A673 (cell line): ENCODE data around the gene ATP13A4. TPM values are rescaled to one million over a fixed set of nuclear protein-coding genes. Genes with fewer than 3 reads are reported as not detected.
A peak's percentile ranks its signal among the peaks of the same experiment; 100 is the strongest.

Source experiments
- BruUV-seq: library from RNA; stranded (reverse); fragments of 400-500 nt; replicated peaks from 2 replicates; lab custom pipeline; 2021; lab: Mats Ljungman, UMichigan
- CTCF ChIA-PET: fragments of 300-600 bp; sonication (Branson Sonifier 250); formaldehyde crosslinking; loops from one replicate; lab custom pipeline; 2022; ENCODE audit warnings: antibody characterized with exemption; lab: Charles Lee
- POLR2A ChIA-PET: fragments of 300-600 bp; sonication (Branson Sonifier 250); formaldehyde crosslinking; loops from one replicate; lab custom pipeline; 2022; ENCODE audit warnings: antibody characterized with exemption; ENCODE audit not compliant: low non-redundant PET; lab: Charles Lee
- DNase-seq: peaks from one replicate; pipeline ENCODE4 v3.0.0-alpha.2; 2015; ENCODE audit warnings: low spot score
- H3K27ac ChIP-seq: fragments of 200-600 bp; sonication (generic); 2 replicates; pipeline ENCODE4 v1.5.1; 2016; ENCODE audit warnings: mixed run types, low read depth, mild to moderate bottlenecking, mixed read lengths, antibody characterized with exemption, low read length; ENCODE audit not compliant: poor library complexity, severe bottlenecking
- H3K27me3 ChIP-seq: fragments of 200-600 bp; sonication (generic); replicated peaks from 2 replicates; pipeline ENCODE4 v1.6.1; 2017; ENCODE audit warnings: mixed run types, low read depth, mild to moderate bottlenecking, mixed read lengths, antibody characterized with exemption, low read length; ENCODE audit not compliant: insufficient read depth, poor library complexity
- H3K36me3 ChIP-seq: fragments of 200-600 bp; sonication (generic); 2 replicates; pipeline ENCODE4 v1.6.1; 2016; ENCODE audit warnings: mixed run types, mild to moderate bottlenecking, mixed read lengths, antibody characterized with exemption, low read length; ENCODE audit not compliant: insufficient read depth, poor library complexity, severe bottlenecking
- H3K4me1 ChIP-seq: fragments of 200-600 bp; sonication (generic); 2 replicates; pipeline ENCODE4 v1.6.1; 2017; ENCODE audit warnings: mixed run types, mild to moderate bottlenecking, mixed read lengths, antibody characterized with exemption, low read length; ENCODE audit not compliant: insufficient read depth, poor library complexity, severe bottlenecking
- H3K4me3 ChIP-seq: fragments of 200-600 bp; sonication (generic); 2 replicates; pipeline ENCODE4 v1.5.1; 2016; ENCODE audit warnings: low read depth, mixed run types, mild to moderate bottlenecking, mixed read lengths, low read length; ENCODE audit not compliant: poor library complexity, severe bottlenecking
- H3K9me3 ChIP-seq: fragments of 200-600 bp; sonication (generic); 2 replicates; pipeline ENCODE4 v1.6.1; 2016; ENCODE audit warnings: mixed run types, low read depth, mild to moderate bottlenecking, mixed read lengths, antibody characterized with exemption, low read length; ENCODE audit not compliant: poor library complexity, severe bottlenecking
- EZH2 ChIP-seq: fragments of 200-600 bp; sonication (generic); IDR thresholded peaks from 2 replicates; pipeline ENCODE4 v1.6.1; 2017; ENCODE audit warnings: borderline replicate concordance, low read depth, mild to moderate bottlenecking, mixed read lengths, antibody characterized with exemption, low read length; ENCODE audit not compliant: poor library complexity, severe bottlenecking
- intact Hi-C: fragments of 100-400 bp; cut with micrococcal nuclease; formaldehyde crosslinking; loops from one replicate; pipeline ENCODE4 v1.10.0; 2022; ENCODE audit not compliant: unreplicated experiment
- total RNA-seq: library from RNA; stranded (reverse); gene quantifications from 2 replicates; pipeline ENCODE4 v1.2.3, GENCODE V29; 2021
- TF ChIP-seq, protein P1 (sequence below): fragments of 300-800, 200-600 bp; sonication (generic); conservative IDR thresholded peaks from 2 replicates; pipeline ENCODE4 v1.5.1; 2017; ENCODE audit warnings: low read depth, mild to moderate bottlenecking, antibody characterized with exemption, low read length, moderate library complexity, mixed read lengths

The ATP13A4 gene
- total RNA-seq, 1 experiment from 2014 or later = not detected

DNA sequence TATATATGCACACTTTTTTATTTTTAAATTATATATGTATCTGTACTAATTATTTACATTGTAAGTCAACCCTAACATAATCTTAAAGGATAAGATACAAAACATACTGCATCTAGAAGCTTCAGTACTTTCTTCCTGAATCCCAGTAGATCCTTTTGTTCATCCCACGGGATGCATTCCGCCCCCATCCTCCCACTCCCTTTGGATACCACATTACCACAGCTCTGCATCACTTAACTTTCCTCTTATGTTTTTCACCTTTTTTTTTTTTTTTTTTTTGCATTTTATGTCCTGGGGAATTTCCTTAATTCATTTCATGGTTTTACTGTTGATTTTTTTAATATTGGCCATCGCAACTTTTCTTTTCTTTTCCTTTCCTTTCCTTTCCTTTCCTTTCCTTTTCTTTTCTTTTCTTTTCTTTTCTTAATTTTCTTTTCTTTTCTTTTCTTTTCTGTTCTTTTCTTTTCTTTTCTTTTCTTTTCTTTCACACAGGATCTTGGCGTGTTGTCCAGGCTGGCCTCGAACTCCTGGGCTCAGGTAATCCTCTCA lies 41.3 kb upstream of the ATP13A4 start:
- peaks cover 15% of the 10 kb centered on the region for H3K4me1 ChIP-seq
- no peaks in the 10 kb centered on the region for H3K27me3 ChIP-seq
- H3K4me3 ChIP-seq = no peak overlapping the region
- DNase-seq = no peak
- no peaks in the 10 kb centered on the region for H3K36me3 ChIP-seq
- H3K9me3 ChIP-seq = no peaks in the 10 kb centered on the region
- TF ChIP-seq, protein P1, sequence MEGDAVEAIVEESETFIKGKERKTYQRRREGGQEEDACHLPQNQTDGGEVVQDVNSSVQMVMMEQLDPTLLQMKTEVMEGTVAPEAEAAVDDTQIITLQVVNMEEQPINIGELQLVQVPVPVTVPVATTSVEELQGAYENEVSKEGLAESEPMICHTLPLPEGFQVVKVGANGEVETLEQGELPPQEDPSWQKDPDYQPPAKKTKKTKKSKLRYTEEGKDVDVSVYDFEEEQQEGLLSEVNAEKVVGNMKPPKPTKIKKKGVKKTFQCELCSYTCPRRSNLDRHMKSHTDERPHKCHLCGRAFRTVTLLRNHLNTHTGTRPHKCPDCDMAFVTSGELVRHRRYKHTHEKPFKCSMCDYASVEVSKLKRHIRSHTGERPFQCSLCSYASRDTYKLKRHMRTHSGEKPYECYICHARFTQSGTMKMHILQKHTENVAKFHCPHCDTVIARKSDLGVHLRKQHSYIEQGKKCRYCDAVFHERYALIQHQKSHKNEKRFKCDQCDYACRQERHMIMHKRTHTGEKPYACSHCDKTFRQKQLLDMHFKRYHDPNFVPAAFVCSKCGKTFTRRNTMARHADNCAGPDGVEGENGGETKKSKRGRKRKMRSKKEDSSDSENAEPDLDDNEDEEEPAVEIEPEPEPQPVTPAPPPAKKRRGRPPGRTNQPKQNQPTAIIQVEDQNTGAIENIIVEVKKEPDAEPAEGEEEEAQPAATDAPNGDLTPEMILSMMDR = no peak
- no peak for TF ChIP-seq EZH2
- intact Hi-C loops = no loop called here
- ChIA-PET CTCF (no interaction called here), POLR2A (interaction anchor here (0.6 kb wide), 1 partner anchor 137 kb away, joined by 7 read pairs; no protein-coding TSS in a partner anchor)
- BruUV-seq = no TSS peak
- no peak overlapping the region for H3K27ac ChIP-seq

DNA sequence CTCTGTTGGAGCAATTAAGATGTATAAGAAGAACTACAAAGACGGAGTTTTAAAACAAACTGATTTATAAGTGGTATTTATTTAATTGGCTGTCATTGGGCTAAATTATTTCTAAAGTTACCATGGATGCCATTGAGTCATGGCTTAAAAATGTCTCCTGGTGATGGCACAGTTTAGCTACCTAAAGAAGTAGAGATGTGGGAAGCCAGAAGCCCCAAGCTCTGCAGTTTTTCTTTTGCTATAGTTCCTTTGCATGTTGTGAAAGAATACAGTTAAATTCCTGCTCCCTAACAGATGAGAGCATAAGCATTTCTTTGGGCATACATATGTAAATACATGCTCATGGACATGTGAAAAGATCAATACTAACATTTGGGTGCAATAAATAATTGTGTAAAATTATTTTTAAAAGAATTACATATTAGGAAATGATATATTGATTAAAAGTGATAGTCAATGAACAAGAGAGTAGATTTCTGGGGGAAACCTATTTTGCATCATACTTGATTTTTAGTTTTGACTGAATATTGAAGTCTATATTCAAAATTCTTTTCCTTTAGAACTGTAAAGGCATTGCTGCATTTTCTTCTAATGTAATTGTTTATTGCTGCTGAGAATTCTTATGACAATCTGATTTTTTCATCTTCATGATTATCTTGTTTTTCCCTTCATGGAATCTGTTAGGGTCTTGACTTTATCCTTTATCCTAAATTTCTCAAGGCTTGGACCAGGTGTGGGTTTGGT lies 40.4 kb upstream of the ATP13A4 start:
- peak overlapping the region; percentile 94 for H3K4me3 ChIP-seq
- TF ChIP-seq, protein P1 = no peak
- TF ChIP-seq EZH2 = no peak
- intact Hi-C loops = no loop called here
- ChIA-PET CTCF (no interaction called here), POLR2A (no interaction called here)
- no peaks in the 10 kb centered on the region for H3K27me3 ChIP-seq
- DNase-seq = no peak
- no peaks in the 10 kb centered on the region for H3K36me3 ChIP-seq
- H3K27ac ChIP-seq = no peak overlapping the region
- BruUV-seq = TSS peak; percentile 35
- no peaks in the 10 kb centered on the region for H3K9me3 ChIP-seq
- peaks cover 15% of the 10 kb centered on the region for H3K4me1 ChIP-seq

DNA sequence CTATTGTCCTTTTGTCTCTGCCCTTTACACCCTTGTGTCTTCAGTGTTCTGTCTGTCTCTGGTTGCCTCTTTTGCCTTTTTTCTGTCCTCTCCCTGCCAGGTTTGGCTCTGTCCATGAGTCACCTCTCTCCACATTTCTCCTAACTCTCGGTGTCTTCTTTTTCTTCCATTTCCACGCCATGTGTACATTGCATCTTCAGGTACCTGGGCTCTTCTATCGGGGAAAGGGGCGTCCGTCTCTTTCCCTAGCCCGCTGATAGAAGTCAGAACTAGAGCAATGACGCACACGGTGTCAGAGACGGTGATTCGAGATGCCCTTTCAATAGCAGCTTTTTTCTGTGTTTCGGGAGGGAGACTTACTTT lies 39.0 kb upstream of the ATP13A4 start:
- H3K27me3 ChIP-seq = no peaks in the 10 kb centered on the region
- no peaks in the 10 kb centered on the region for H3K36me3 ChIP-seq
- peaks cover 15% of the 10 kb centered on the region for H3K4me1 ChIP-seq
- H3K27ac ChIP-seq = peak overlapping the region; percentile 91
- ChIA-PET POLR2A (no interaction called here), CTCF (no interaction called here)
- peak; percentile 18 for DNase-seq
- BruUV-seq = no TSS peak
- TF ChIP-seq EZH2 = no peak
- TF ChIP-seq, protein P1 = no peak
- no peaks in the 10 kb centered on the region for H3K9me3 ChIP-seq
- intact Hi-C loops = no loop called here
- H3K4me3 ChIP-seq = peak overlapping the region; percentile 94
